Mesendoderm (in vitro differentiated cells): ENCODE measurements around the gene SPACA4.

Experiments used
- DNase-seq: peaks from one replicate; pipeline ENCODE4 v3.0.0; 2013
- H2AK5ac ChIP-seq: 2 replicates; pipeline ENCODE4 v1.6.1; 2013; ENCODE audit warnings: low read length, inconsistent platforms
- H2BK120ac ChIP-seq: 2 replicates; pipeline ENCODE4 v1.6.1; 2013; ENCODE audit warnings: low read depth, mild to moderate bottlenecking, low read length, moderate library complexity, mixed read lengths
- H2BK15ac ChIP-seq: replicated peaks from 2 replicates; pipeline ENCODE4 v1.6.1; 2013; ENCODE audit warnings: low read depth, mild to moderate bottlenecking, moderate library complexity
- H2BK5ac ChIP-seq: 2 replicates; pipeline ENCODE4 v1.6.1; 2013; ENCODE audit warnings: low read length, inconsistent platforms
- H3K18ac ChIP-seq: 2 replicates; pipeline ENCODE4 v1.6.1; 2013; ENCODE audit warnings: mild to moderate bottlenecking, low read length, mixed read lengths
- H3K23ac ChIP-seq: one replicate; pipeline ENCODE4 v1.6.1; 2013; ENCODE audit warnings: low read length
- H3K27ac ChIP-seq: 2 replicates; pipeline ENCODE4 v1.5.1; 2013; ENCODE audit warnings: low read depth, mild to moderate bottlenecking, inconsistent platforms, low read length, moderate library complexity
- H3K27me3 ChIP-seq: 2 replicates; pipeline ENCODE4 v1.6.1; 2013; ENCODE audit warnings: low read length, control low read depth, mild to moderate bottlenecking, inconsistent platforms; ENCODE audit not compliant: insufficient read depth, poor library complexity
- H3K36me3 ChIP-seq: 2 replicates; pipeline ENCODE4 v1.6.1; 2013; ENCODE audit warnings: low read length, inconsistent platforms; ENCODE audit not compliant: control insufficient read depth, insufficient read depth
- H3K4ac ChIP-seq: one replicate; pipeline ENCODE4 v1.6.1; 2013; ENCODE audit warnings: low read depth, mild to moderate bottlenecking, low read length, moderate library complexity
- H3K4me1 ChIP-seq: 2 replicates; pipeline ENCODE4 v1.6.1; 2013; ENCODE audit warnings: low read depth, low read length, inconsistent platforms; ENCODE audit not compliant: control insufficient read depth
- H3K4me2 ChIP-seq: 2 replicates; pipeline ENCODE4 v1.6.1; 2013; ENCODE audit warnings: low read length
- H3K4me3 ChIP-seq: 2 replicates; pipeline ENCODE4 v1.5.1; 2013; ENCODE audit warnings: mild to moderate bottlenecking, low read length
- H3K56ac ChIP-seq: one replicate; pipeline ENCODE4 v1.6.1; 2013; ENCODE audit warnings: low read length
- H3K79me1 ChIP-seq: 2 replicates; pipeline ENCODE4 v1.6.1; 2013; ENCODE audit warnings: low read length, inconsistent platforms
- H3K79me2 ChIP-seq: 2 replicates; pipeline ENCODE4 v1.6.1; 2013; ENCODE audit warnings: mild to moderate bottlenecking, low read length; ENCODE audit not compliant: control insufficient read depth, insufficient read depth
- H3K9ac ChIP-seq: 2 replicates; pipeline ENCODE4 v1.6.1; 2013; ENCODE audit warnings: low read length, inconsistent platforms
- H4K5ac ChIP-seq: one replicate; pipeline ENCODE4 v1.6.1; 2013; ENCODE audit warnings: low read length
- H4K8ac ChIP-seq: one replicate; pipeline ENCODE4 v1.6.1; 2013; ENCODE audit warnings: low read depth, mild to moderate bottlenecking, control low read depth, low read length, moderate library complexity
- WGBS: extraction: QIAGEN DNeasy Blood & Tissue Kit; methylation state at CpG from one replicate; pipeline ENCODE4 v1.1.7; 2013; ENCODE audit warnings: low lambda C conversion rate, missing lambda C conversion rate; ENCODE audit not compliant: insufficient coverage; ENCODE audit errors: extremely low coverage; 5-methylcytosine and 5-hydroxymethylcytosine counted together

The SPACA4 gene

GRCh38 chr19:48613024-48613851 lies 6.7 kb downstream of the SPACA4 start:
- Histone ChIP-seq H2AK5ac (no peak overlapping the region), H3K36me3 (peaks cover 26% of the 10 kb centered on the region), H2BK5ac (no peak overlapping the region), H3K4me2 (no peak overlapping the region), H3K4me3 (no peak overlapping the region), H4K8ac (no peak overlapping the region), H3K18ac (no peak overlapping the region), H3K23ac (no peak overlapping the region), H4K5ac (no peak overlapping the region), H2BK120ac (no peak overlapping the region), H3K27me3 (no peaks in the 10 kb centered on the region), H3K4ac (no peak overlapping the region), H3K79me1 (peaks cover 11% of the 10 kb centered on the region), H3K9ac (no peak overlapping the region), H3K56ac (no peak overlapping the region), H3K27ac (no peak overlapping the region), H2BK15ac (no peak overlapping the region), H3K79me2 (peaks cover 26% of the 10 kb centered on the region), H3K4me1 (peaks cover 8% of the 10 kb centered on the region)
- no CpG with 5 or more reads among the region's 39 CpGs for WGBS
- DNase-seq = no peak

- no peak overlapping the region for H2BK5ac ChIP-seq
- H3K4me2 ChIP-seq = no peak overlapping the region
- H3K56ac ChIP-seq = peak overlapping the region; percentile 30
- peaks cover 8% of the 10 kb centered on the region for H3K4me1 ChIP-seq
- H3K27me3 ChIP-seq = no peaks in the 10 kb centered on the region
- H3K23ac ChIP-seq = no peak overlapping the region
- no peak overlapping the region for H4K5ac ChIP-seq
- DNase-seq = no peak
- peaks cover 33% of the 10 kb centered on the region for H3K79me2 ChIP-seq
- H2AK5ac ChIP-seq = no peak overlapping the region
- no peak overlapping the region for H3K4ac ChIP-seq
- H3K36me3 ChIP-seq = peaks cover 26% of the 10 kb centered on the region
- peak overlapping the region; percentile 51 for H3K9ac ChIP-seq
- H2BK15ac ChIP-seq = no peak overlapping the region
- H3K79me1 ChIP-seq = peaks cover 11% of the 10 kb centered on the region
- peak overlapping the region; percentile 71 for H3K27ac ChIP-seq
- H3K4me3 ChIP-seq = no peak overlapping the region
- no peak overlapping the region for H4K8ac ChIP-seq
- H2BK120ac ChIP-seq = no peak overlapping the region
- H3K18ac ChIP-seq = no peak overlapping the region
- no CpG with 5 or more reads among the region's 13 CpGs for WGBS
Observed at GRCh38 chr19:48613852-48614435, 7.4 kb downstream of the SPACA4 start.

GRCh38 chr19:48614436-48615230 lies 8.1 kb downstream of the SPACA4 start, which contains the start of gene FAM83E:
Gene FAM83E (minus strand): TSS chr19:48615076. CDS start chr19:48613372, 1,704 bp downstream.
- Histone ChIP-seq H3K79me1 (peaks cover 11% of the 10 kb centered on the region), H3K9ac (peak within 1 kb of the TSS; percentile 51), H3K27ac (peak within 1 kb of the TSS; percentile 71), H3K36me3 (peaks cover 26% of the 10 kb centered on the region), H3K4me1 (peaks cover 8% of the 10 kb centered on the region), H2AK5ac (no peak within 1 kb of the TSS), H3K4me3 (no peak within 1 kb of the TSS), H3K56ac (peak within 1 kb of the TSS; percentile 65), H3K18ac (peak within 1 kb of the TSS; percentile 24), H4K8ac (no peak within 1 kb of the TSS), H3K4me2 (no peak within 1 kb of the TSS), H2BK15ac (no peak within 1 kb of the TSS), H4K5ac (no peak within 1 kb of the TSS), H3K79me2 (peaks cover 33% of the 10 kb centered on the region), H2BK5ac (no peak within 1 kb of the TSS), H3K4ac (no peak within 1 kb of the TSS), H2BK120ac (no peak within 1 kb of the TSS), H3K27me3 (no peaks in the 10 kb centered on the region), H3K23ac (no peak within 1 kb of the TSS)
- DNase-seq = peak; percentile 78
- no CpG with 5 or more reads among the region's 31 CpGs for WGBS

GRCh38 chr19:48615231-48616040 lies 8.9 kb downstream of the SPACA4 start:
- Histone ChIP-seq H3K27ac (peak overlapping the region; percentile 71), H3K23ac (no peak overlapping the region), H3K4me3 (no peak overlapping the region), H3K79me2 (peaks cover 33% of the 10 kb centered on the region), H3K56ac (peak overlapping the region; percentile 65), H3K27me3 (no peaks in the 10 kb centered on the region), H3K36me3 (peaks cover 26% of the 10 kb centered on the region), H2BK5ac (no peak overlapping the region), H3K4ac (no peak overlapping the region), H2BK15ac (no peak overlapping the region), H2AK5ac (no peak overlapping the region), H3K4me2 (no peak overlapping the region), H3K79me1 (peaks cover 11% of the 10 kb centered on the region), H3K18ac (no peak overlapping the region), H4K8ac (no peak overlapping the region), H4K5ac (no peak overlapping the region), H2BK120ac (no peak overlapping the region), H3K9ac (peak overlapping the region; percentile 40), H3K4me1 (peaks cover 11% of the 10 kb centered on the region)
- WGBS = no CpG with 5 or more reads among the region's 19 CpGs
- no peak for DNase-seq

- Histone ChIP-seq H2BK5ac (no peak overlapping the region), H3K18ac (no peak overlapping the region), H3K23ac (no peak overlapping the region), H3K79me1 (peaks cover 11% of the 10 kb centered on the region), H2BK15ac (no peak overlapping the region), H4K8ac (no peak overlapping the region), H3K79me2 (peaks cover 33% of the 10 kb centered on the region), H3K27ac (no peak overlapping the region), H3K4me1 (peaks cover 11% of the 10 kb centered on the region), H2AK5ac (no peak overlapping the region), H3K27me3 (no peaks in the 10 kb centered on the region), H3K36me3 (peaks cover 26% of the 10 kb centered on the region), H3K4ac (no peak overlapping the region), H2BK120ac (no peak overlapping the region), H3K56ac (peak overlapping the region; percentile 49), H3K4me2 (no peak overlapping the region), H4K5ac (no peak overlapping the region), H3K9ac (peak overlapping the region; percentile 92), H3K4me3 (no peak overlapping the region)
- no CpG with 5 or more reads among the region's 16 CpGs for WGBS
- no peak for DNase-seq
Observed at GRCh38 chr19:48616041-48616436, 9.5 kb downstream of the SPACA4 start.
